K562 (cell line): ENCODE results near the gene RCOR3. TPM values are rescaled to one million over a fixed set of nuclear protein-coding genes. Genes with fewer than 3 reads are reported as not detected.

Source experiments
- BHLHE40 ChIP-seq: IDR thresholded peaks from 2 replicates; pipeline ENCODE4 v1.6.1; 2011; ENCODE audit warnings: low read length, improper control_type of control experiment
- CHAMP1 ChIP-seq: fragments of 450-650 bp; IDR thresholded peaks from 2 replicates; pipeline ENCODE4 v1.6.1; 2016; ENCODE audit warnings: mild to moderate bottlenecking
- ETS2 ChIP-seq: IDR thresholded peaks from 2 replicates; pipeline ENCODE4 v1.6.1; 2016; ENCODE audit warnings: borderline replicate concordance, missing genetic modification characterization, mild to moderate bottlenecking, moderate library complexity, missing compliant biosample characterization; ENCODE audit not compliant: poor library complexity, severe bottlenecking
- ETV6 ChIP-seq, 3 experiments: fragments of 150-350 bp in 1 of 3; sonication (generic) in 1 of 3; formaldehyde crosslinking in 1 of 3; IDR thresholded peaks; 2 replicates each; pipeline versions ENCODE4 v1.6.1 to v1.8.0; 2014 to 2022; ENCODE audit warnings: borderline replicate concordance in 2 of 3, low read depth in 2 of 3, antibody characterized with exemption in 1 of 3, low read length in 1 of 3, mild to moderate bottlenecking in 1 of 3, missing genetic modification reagents in 1 of 3
- HDAC1 ChIP-seq, 2 experiments: fragments of 450-650 bp; IDR thresholded peaks; 2 replicates each; pipeline ENCODE4 v1.6.1; 2016 to 2017; ENCODE audit warnings: inconsistent platforms in 1 of 2, mild to moderate bottlenecking in 1 of 2, moderate library complexity in 1 of 2
- HNRNPLL ChIP-seq: fragments of 200-400 bp; formaldehyde crosslinking; IDR thresholded peaks from 2 replicates; pipeline ENCODE4 v1.6.1; 2017; ENCODE audit warnings: low read length, low read depth, mild to moderate bottlenecking; ENCODE audit not compliant: poor library complexity, severe bottlenecking
- MEF2A ChIP-seq: IDR thresholded peaks from 2 replicates; pipeline ENCODE4 v1.6.1; 2011; ENCODE audit warnings: low read depth, mild to moderate bottlenecking, low read length, moderate library complexity; ENCODE audit not compliant: control insufficient read depth
- MITF ChIP-seq: IDR thresholded peaks from 2 replicates; pipeline ENCODE4 v1.6.1; 2014; ENCODE audit warnings: antibody characterized with exemption
- MXI1 ChIP-seq: IDR thresholded peaks from 2 replicates; pipeline ENCODE4 v1.6.1; 2011; ENCODE audit warnings: low read depth, mild to moderate bottlenecking, improper control_type of control experiment, low read length
- NR0B1 ChIP-seq: fragments of 450-650 bp; IDR thresholded peaks from one replicate; pipeline ENCODE4 v1.6.1; 2018; ENCODE audit warnings: mild to moderate bottlenecking, moderate library complexity; ENCODE audit not compliant: partially characterized antibody
- PCBP2 ChIP-seq: fragments of 200-400 bp; formaldehyde crosslinking; IDR thresholded peaks from 2 replicates; pipeline ENCODE4 v1.6.1; 2018; ENCODE audit warnings: low read length, low read depth, mild to moderate bottlenecking, moderate library complexity; ENCODE audit not compliant: poor library complexity, severe bottlenecking
- POLR2G ChIP-seq: fragments of 200-400 bp; formaldehyde crosslinking; IDR thresholded peaks from 2 replicates; pipeline ENCODE4 v1.6.1; 2017; ENCODE audit warnings: low read depth, mild to moderate bottlenecking, antibody characterized with exemption, low read length, moderate library complexity
- PTBP1 ChIP-seq: fragments of 200-400 bp; formaldehyde crosslinking; IDR thresholded peaks from 2 replicates; pipeline ENCODE4 v1.6.1; 2017; ENCODE audit warnings: low read depth, low read length
- PTRF ChIP-seq: fragments of 450-650 bp; IDR thresholded peaks from 2 replicates; pipeline ENCODE4 v1.6.1; 2016; ENCODE audit warnings: mild to moderate bottlenecking, missing genetic modification characterization, missing compliant biosample characterization
- RFX1 ChIP-seq: fragments of 450-650 bp; IDR thresholded peaks from 2 replicates; pipeline ENCODE4 v1.6.1; 2016; ENCODE audit warnings: mild to moderate bottlenecking, moderate library complexity
- USF2 ChIP-seq: sonication (generic); formaldehyde crosslinking; IDR thresholded peaks from 2 replicates; pipeline ENCODE4 v1.5.0; 2020; ENCODE audit warnings: missing genetic modification reagents
- ZNF354B ChIP-seq: fragments of 250-450 bp; sonication (Bioruptor Pico); IDR thresholded peaks from 2 replicates; pipeline ENCODE4 v1.4.0; 2020
- ZNF707 ChIP-seq: fragments of 250-450 bp; sonication (Bioruptor Pico); conservative IDR thresholded peaks from 2 replicates; pipeline ENCODE4 v1.8.0; 2022; ENCODE audit warnings: inconsistent platforms, mild to moderate bottlenecking, moderate library complexity
- polyA plus RNA-seq, 8 experiments: library from polyadenylated mRNA; depleted of rRNA in 4 of 8; stranded (reverse) in 5 of 8; unstranded in 3 of 8; fragments of >200 nt; fragmentation: Nextera tagmentation in 2 of 8; fragmentation: Illumina TruSeq in 1 of 8; extraction: Ambion mirVana in 2 of 8; extraction: Trizol in 1 of 8; gene quantifications; 2 replicates each; pipeline versions ENCODE4 v1.2.1 to v1.2.3, GENCODE V29; 2011 to 2014; ENCODE audit warnings: inconsistent platforms in 1 of 8, missing spikeins in 1 of 8
- total RNA-seq, 7 experiments: library from RNA; depleted of rRNA in 6 of 7; stranded (reverse); fragments of >200 nt in 6 of 7; fragmentation: Illumina TruSeq in 2 of 7; extraction: Trizol in 2 of 7; gene quantifications; 2 replicates each; pipeline versions ENCODE4 v1.2.1 to v1.2.3, GENCODE V29; 2011 to 2021; ENCODE audit warnings: low replicate concordance in 1 of 7

The RCOR3 gene
- total and polyA plus RNA-seq, 9 of the 15 experiments (the other 6 are each of a cell fraction or from before 2014, with no cell fraction given): 9.7 to 42.7 (median 29.5) TPM

GRCh38 chr1:211260141-211261107, 1.3 kb downstream of the RCOR3 start (continued):
- TF ChIP-seq NR0B1 (no peak), ZNF354B (CRISPR knock-in tag) (no peak), BHLHE40 (peak; percentile 79), MITF (peak; percentile 48; the same call in 1 of the 2 replicates), HDAC1 (IDR thresholded peaks at IDR 0.05) (peak in 1 of 2 experiments; percentile 70; a peak in 1 of 4 replicates), MEF2A (no peak), POLR2G (peak; percentile 77), ETS2 (tag) (no peak), RFX1 (no peak), USF2 (CRISPR knock-in tag) (peak; percentile 73), ZNF707 (CRISPR knock-in tag) (peak; percentile 31; the same call in 1 of the 2 replicates), MXI1 (no peak), HNRNPLL (peak; percentile 58), CHAMP1 (no peak), PTBP1 (no peak), ETV6 (IDR thresholded peaks at IDR 0.05; ENCODE audit: borderline replicate concordance in 1 of 2, low read depth in 2 of 2, low read length in 1 of 2) (no peak), ETV6 (CRISPR knock-in tag; IDR thresholded peaks at IDR 0.05; ENCODE audit: borderline replicate concordance) (no peak), PCBP2 (no peak), PTRF (tag) (no peak)
